GM18505 (cell line): ENCODE data around the gene S100Z.
"Not testable (repeated sequence)": the region's sequence is repeated elsewhere in the genome, so short reads cannot be mapped to it uniquely, and the experiment has no call there.

Experiments used
- ATAC-seq: cut with Tn5 transposase; IDR thresholded peaks from one replicate; pipeline ENCODE4 v1.9.1; 2021; ENCODE audit not compliant: unreplicated experiment
- POLR2A ChIP-seq: IDR thresholded peaks from 4 replicates; pipeline ENCODE4 v1.6.1; 2011; ENCODE audit warnings: borderline replicate concordance; ENCODE audit not compliant: insufficient read depth, insufficient read length; ENCODE audit errors: extremely low read depth

Gene S100Z

GRCh38 chr5:76816110-76816831, 33.5 kb upstream of the S100Z start:
- no peak for ATAC-seq
- no peak for TF ChIP-seq POLR2A

DNA sequence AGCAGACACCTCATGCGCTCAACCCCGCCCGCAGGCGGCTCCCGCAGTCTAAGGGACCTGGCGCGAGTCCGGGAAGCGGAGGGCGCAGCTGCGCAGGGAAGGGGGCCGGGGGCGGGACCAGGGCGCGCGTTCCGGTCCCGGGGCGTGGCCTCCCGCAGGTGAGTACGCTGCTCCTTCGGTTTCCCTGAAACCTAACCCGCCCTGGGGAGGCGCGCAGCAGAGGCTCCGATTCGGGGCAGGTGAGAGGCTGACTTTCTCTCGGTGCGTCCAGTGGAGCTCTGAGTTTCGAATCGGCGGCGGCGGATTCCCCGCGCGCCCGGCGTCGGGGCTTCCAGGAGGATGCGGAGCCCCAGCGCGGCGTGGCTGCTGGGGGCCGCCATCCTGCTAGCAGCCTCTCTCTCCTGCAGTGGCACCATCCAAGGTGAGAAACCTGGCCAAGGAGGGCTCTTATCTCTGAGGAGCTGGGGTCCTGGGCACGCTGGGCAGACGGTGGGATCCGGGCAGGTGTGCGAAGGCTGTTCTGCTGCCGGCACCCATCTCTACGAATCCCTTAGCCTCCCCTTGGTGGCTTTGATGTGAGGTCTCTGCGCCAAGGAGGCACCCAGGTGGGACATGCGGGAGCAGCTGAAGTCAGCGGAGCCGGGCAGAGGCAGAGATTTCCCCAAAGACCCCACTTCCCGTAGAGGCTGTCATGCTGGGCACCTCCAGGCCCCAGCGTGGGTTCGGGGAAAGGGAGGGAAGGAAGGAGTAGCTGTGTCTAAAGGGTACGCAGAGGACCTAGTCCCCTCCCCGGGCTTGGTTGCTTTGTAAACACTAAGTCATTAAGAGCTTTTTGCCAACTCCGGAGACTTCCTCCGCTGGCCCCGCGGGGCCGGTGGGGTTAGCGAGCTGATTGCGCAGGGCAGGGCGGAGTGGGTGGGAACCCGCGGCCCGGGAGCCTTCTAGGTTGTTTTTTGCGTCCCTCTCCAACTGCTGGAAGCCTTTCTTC, 30.7 kb upstream of the S100Z start, which contains the start of gene F2RL1:
TSS of gene F2RL1 (plus strand) at position 187 of the 988 bp plus-strand sequence. CDS start at position 340, 153 bp downstream.
- no peak for ATAC-seq
- no peak for TF ChIP-seq POLR2A

GRCh38 chr5:76819851-76820525, 29.8 kb upstream of the S100Z start:
- no peak for TF ChIP-seq POLR2A

DNA sequence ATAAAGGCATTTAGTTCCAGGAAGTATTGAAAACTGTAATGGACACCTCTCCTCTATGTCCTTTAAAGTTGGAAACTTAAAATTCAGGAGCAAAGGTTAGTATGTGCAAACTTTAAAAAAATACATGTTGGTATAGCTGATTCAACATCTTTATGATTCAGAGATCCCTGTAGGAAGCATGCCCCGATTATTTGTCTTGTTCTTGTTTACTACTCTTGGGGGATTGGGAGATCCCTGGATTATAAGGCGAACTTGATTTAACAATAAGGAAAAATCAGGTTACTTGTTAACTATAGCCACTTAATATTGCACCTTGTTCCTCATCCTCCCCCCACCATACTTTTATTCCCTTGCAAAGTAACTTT, 29.3 kb upstream of the S100Z start:
- ATAC-seq, result no peak
- no peak for TF ChIP-seq POLR2A

More at GRCh38 chr5:76819851-76820525, 29.8 kb upstream of the S100Z start:
- ATAC-seq, result no peak

GRCh38 chr5:76821136-76821535, 28.7 kb upstream of the S100Z start:
- TF ChIP-seq POLR2A, result no peak
- no peak for ATAC-seq

DNA sequence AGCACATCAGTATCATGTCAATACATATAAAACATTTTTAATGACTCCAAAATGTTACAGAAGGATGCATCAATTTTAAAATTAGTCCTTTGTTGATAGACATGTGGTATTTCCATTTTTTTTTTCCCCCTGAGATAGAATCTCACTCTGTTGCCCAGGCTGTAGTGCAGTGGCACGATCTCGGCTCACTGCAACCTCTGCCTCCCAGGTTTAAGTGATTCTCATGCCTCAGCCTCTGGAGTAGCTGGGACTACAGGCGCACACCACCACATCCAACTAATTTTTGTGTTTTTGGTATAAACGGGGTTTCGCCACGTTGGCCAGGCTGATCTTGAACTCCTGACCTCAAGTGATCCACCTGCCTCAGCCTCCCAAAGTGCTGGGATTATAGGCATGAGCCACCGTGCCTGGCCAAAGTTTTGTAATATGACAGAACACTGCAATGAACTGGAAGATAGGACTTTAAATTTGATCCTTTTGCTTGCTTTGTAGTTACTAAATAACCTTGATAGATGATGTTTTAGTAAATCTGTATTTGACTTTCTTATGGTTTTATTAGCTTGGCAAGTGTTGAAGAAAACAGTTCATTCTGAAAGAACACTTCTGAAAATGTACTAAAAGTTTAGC, 27.6 kb upstream of the S100Z start:
- ATAC-seq, result not testable (repeated sequence)

- ATAC-seq, result not testable (repeated sequence)
Observed at GRCh38 chr5:76826416-76826815, 23.4 kb upstream of the S100Z start.

GRCh38 chr5:76831110-76831452, 18.7 kb upstream of the S100Z start:
- ATAC-seq, result no peak
- no peak for TF ChIP-seq POLR2A

- no peak for ATAC-seq
- no peak for TF ChIP-seq POLR2A
Observed at GRCh38 chr5:76836181-76836580, 13.6 kb upstream of the S100Z start.

DNA sequence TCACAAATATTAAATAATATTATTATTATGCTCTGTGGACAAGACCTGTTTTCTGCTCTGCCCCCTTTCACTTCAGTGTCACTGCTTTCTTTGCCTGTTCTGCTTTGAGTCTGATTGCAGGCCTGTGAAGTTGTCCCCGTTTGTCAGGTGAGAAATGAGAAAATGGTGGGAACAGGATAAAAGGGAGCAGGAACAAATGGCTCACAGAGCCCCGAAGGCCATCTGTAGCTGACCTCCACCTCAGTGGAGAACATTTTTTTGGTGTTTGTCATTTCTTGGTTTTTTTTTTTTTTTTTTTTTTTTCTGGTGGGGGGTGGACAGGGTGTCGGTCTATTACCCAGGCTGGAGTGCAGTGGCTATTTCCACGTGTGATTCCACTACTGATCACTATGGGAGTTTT, 13.2 kb upstream of the S100Z start:
- no peak for TF ChIP-seq POLR2A
- ATAC-seq, result no peak

DNA sequence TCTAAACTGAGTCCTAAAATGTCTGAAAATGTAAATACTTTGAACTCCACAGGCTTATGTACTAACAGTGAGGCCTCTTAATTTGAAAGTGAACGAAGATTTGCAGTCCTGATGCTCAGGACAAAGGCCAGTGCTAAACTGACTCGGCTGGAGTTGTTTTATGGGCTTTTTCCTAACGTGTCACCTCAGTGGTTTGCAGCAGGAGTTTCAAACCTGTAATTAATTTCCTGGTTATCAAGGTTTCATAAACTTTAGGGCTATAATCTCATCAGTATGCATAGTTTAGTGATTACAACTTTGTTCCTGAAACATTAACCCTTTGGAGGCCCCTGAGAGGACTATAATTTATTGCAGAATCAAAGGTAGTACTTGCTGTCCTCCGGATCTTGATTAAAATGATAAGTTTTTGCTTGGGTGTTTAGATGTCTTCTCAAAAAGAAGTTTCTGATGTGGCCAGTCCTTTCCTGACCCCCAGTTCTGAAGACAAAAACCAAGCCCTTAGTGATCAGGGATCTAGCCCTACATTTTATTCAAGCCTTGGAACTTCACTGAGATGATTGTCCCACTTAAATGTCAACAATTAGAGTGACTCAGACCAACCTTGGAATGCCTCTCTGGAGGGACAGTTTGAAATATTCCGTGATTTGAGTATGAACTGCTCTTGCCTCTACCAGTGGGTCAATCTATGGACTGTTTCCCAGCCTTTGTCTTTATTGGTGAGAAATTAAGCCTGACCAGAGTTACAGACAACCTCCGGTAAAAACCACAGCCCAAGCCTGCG, 11.1 kb upstream of the S100Z start:
- no peak for TF ChIP-seq POLR2A
- ATAC-seq, result no peak

DNA sequence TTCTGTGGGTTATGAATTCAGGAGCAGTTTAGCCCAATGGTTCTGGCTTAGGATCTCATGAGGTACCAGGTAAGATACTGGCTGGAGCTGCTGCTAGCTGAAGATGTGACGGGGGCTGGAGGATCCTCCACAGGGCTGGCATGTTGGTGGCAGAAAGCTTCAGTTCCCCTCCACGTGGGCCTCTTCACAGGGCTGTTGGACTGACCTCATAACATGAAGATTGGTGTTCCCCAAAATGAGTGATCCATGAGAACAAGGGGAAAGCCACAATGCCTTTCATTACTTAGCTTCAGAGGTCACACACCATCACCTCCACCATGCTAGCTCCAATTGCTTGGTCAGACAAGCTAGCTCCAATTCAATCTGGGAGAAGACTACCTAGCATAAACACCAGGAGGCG, 8.5 kb upstream of the S100Z start:
- no peak for ATAC-seq

More for the DNA sequence above, 8.5 kb upstream of the S100Z start:
- no peak for TF ChIP-seq POLR2A
